IPS-NIHi11 (cell line): ENCODE results near the gene SLC39A3.

ENCODE experiments used
- DNase-seq: peaks from one replicate; pipeline ENCODE4 v3.0.0; 2012; ENCODE audit warnings: mixed read lengths, low spot score

The SLC39A3 gene

DNA sequence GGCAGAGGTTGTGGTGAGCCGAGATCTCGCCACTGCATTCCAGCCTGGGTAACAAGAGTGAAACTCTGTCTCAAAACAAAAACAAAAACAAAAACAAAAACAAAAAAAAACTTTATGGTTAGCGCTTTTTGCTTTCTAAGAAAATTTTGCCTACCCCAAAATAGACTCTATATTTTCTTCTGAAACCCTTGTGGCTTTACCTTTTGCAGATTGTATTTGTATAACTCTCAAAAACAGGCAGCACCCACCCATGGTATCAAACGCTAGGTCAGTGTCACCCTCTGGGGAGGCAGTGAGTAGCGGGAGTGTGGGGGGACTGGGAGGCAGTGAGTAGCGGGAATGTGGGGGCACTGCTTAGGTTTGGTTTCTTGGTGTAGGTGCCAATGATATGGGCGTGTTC, 7.5 kb upstream of the SLC39A3 start:
- DNase-seq: no peak

DNA sequence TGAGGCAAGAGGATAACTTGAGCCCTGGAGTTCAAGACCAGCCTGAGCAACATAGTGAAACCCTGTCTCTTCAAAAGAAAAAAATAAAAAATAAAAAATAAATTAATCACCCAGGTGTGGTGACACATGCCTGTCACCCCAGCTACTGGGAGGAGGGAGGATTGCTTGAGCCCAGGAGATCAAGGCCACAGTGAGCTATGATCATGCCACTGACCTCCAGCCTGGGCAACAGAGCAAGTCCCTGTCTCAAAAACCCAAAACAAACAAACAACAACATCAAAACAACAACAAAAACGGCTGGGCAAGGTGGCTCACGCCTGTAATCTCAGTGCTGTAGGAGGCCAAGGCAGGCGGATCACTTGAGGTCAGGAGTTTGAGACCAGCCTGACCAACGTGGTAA, 4.3 kb upstream of the SLC39A3 start:
- DNase-seq: no peak

DNA sequence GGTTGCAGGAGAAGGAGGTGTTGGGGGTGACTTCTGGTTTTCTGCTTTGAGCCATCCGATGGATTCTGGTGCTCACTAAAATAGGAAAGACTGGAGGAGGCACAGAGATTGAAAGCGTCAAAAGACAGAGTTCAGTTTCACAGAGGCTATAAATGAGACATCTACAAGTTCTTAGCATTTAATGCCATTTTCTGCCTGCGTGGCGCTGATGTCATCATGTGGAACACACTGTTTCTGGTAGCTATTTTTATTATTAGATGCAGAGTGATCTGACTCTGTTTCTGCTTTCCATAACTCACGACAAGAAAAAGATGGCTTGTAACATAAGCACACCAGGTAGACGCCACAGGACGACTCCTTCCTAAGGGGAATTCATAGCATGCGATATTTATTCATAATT, 3.3 kb upstream of the SLC39A3 start:
- DNase-seq: no peak

- DNase-seq: no peak
Measured at GRCh38 chr19:2740314-2740656, 468 bp upstream of the SLC39A3 start.

GRCh38 chr19:2736550-2737190, 3.1 kb downstream of the SLC39A3 start:
- DNase-seq: no peak

DNA sequence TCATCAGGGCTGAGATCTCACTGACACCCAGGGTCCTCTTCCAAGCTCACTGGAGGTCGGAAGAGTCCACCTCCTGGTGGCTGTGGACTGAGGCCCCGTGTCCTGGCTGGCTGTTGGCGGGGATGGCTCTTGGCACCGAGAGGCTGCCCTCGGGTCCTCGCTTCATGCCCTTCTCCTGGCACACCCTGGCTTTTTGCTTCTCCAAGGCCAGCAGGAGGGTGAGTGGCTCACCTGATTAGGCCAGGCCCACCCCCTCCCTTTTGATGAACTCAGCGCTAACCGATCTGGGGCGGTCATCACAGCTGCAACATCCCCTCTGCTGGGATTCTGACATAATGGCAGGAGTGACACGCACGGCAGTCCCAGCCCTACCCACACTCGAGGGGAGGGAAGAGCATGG, 4.4 kb downstream of the SLC39A3 start:
- no peak for DNase-seq

DNA sequence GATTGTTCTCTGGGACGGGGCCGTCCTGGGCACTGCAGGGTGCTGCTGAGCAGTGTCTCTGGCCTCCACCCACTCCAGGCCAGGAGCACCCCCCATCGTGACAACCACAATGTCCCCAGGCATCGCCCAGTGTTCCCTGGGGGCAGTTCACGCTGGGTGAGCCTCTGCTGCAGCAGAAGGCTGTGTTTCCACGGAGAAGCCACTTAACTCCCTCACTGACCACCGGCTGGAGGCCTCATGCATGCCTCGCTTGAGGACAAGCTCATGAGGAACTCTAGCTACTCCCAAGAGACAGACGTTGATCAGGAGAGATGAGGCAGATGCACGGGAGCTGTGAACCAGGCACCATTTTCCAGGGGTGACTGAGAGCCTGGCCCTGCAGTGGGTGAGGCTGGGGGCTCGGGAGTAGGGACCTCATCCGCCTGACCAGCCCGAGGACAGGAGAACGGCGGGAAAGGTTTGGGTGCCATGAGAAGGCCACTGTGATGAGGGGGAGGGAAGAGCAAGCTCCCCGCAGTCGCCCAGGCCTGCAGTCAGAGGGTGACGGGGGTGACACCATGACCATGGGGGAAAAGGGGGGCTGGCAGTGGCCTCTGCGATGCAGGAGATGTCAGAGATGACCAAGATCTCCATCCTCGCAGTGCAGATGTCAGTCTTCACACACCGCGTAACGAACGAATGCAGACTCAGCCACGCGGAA, 5.1 kb downstream of the SLC39A3 start:
- no peak for DNase-seq

GRCh38 chr19:2733930-2734588, 5.8 kb downstream of the SLC39A3 start:
- no peak for DNase-seq

GRCh38 chr19:2732883-2733282, 6.9 kb downstream of the SLC39A3 start:
- peak; percentile 6 for DNase-seq

DNA sequence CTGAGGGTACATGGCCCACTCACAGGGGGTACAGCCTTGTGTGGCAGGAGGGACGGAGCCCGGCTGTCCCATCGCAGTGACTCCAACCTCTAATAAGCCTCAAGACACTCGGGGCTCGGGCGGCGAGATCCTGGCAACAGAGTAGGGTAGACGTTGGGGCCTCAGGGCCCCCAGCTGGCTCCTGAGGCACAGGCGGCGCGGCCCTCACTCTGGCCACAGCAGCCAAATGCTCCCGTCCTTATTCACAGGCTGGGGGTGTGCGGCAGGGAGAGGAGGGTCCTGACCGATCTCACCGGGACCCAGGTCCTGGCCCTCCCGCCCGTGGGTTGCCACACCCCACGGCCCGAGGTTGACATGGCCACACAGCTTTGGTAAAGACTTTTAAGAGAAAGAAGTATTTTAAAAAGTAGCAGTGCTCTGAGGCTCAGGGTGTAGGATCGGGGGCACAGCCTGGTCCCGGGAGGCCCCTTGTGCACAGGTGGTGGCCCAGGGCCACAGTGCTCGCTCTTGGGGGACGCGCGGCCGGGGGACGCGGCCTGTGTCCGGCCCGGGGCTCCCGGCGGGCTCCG, 7.6 kb downstream of the SLC39A3 start:
- peak; percentile 7 for DNase-seq

GRCh38 chr19:2731181-2731995, 8.4 kb downstream of the SLC39A3 start:
- DNase-seq: peak; percentile 34

- DNase-seq: no peak
Measured at GRCh38 chr19:2729943-2730818, 9.6 kb downstream of the SLC39A3 start.

DNA sequence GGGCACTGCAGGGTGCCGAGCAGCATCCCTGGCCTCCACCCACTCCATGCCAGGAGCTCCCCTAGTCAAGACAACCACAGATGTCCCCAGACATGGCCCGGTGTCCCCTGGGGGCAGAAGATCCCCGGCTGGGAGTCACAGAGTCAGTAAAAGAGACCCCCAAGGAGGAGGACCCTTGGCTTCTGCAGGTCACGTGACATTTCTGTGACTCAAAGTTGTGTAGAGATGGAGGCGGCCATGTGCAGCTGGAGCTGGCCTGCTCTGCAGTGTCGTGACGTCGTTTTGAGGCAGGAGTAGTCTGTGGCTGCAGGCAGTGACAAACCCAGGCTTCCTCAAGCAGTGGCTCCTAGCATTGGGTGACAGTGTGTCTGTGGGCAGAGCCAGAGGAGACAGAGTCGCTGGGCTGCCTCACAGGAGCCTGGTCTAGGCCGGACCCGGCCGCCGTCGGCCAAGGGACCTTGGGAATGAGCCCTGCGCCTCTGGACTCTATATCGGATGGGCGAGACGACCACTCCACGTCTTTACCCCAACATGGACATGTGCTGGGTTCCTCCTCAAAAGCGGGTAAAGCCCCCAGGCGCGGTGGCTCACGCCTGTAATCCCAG, 10.9 kb downstream of the SLC39A3 start:
- DNase-seq: no peak

- no peak for DNase-seq
Measured at GRCh38 chr19:2727640-2727944, 12.2 kb downstream of the SLC39A3 start.

- DNase-seq: no peak
Measured at GRCh38 chr19:2726904-2727639, 12.7 kb downstream of the SLC39A3 start.

GRCh38 chr19:2726160-2726855, 13.5 kb downstream of the SLC39A3 start:
- DNase-seq: no peak

GRCh38 chr19:2724148-2724557, 15.7 kb downstream of the SLC39A3 start:
- DNase-seq: peak; percentile 22

GRCh38 chr19:2723747-2724146, 16.1 kb downstream of the SLC39A3 start:
- DNase-seq: no peak

- DNase-seq: no peak
Measured at GRCh38 chr19:2723345-2723715, 16.5 kb downstream of the SLC39A3 start.
